Glutamatergic neuron (in vitro differentiated cells): Measurements from ENCODE around the gene LRRK1. TPM values are rescaled to one million over a fixed set of nuclear protein-coding genes. Genes with fewer than 3 reads are reported as not detected.

Experiments
- DNase-seq: peaks from one replicate; pipeline ENCODE4 v3.0.0; 2022
- H3K27ac Mint-ChIP-seq: one replicate; pipeline ENCODE4 v1.8.0; 2020; ENCODE audit warnings: mild to moderate bottlenecking, mixed read lengths, inconsistent platforms; ENCODE audit not compliant: unreplicated experiment
- H3K27me3 Mint-ChIP-seq: one replicate; pipeline ENCODE4 v1.8.0; 2020; ENCODE audit warnings: mild to moderate bottlenecking, moderate library complexity, mixed read lengths, inconsistent platforms; ENCODE audit not compliant: unreplicated experiment
- H3K36me3 Mint-ChIP-seq: one replicate; pipeline ENCODE4 v1.8.0; 2020; ENCODE audit warnings: mild to moderate bottlenecking, mixed read lengths, inconsistent platforms; ENCODE audit not compliant: unreplicated experiment
- H3K4me1 Mint-ChIP-seq: one replicate; pipeline ENCODE4 v1.8.0; 2020; ENCODE audit warnings: mild to moderate bottlenecking, low read depth, mixed read lengths, inconsistent platforms; ENCODE audit not compliant: unreplicated experiment
- H3K4me3 Mint-ChIP-seq: one replicate; pipeline ENCODE4 v1.8.0; 2020; ENCODE audit warnings: mild to moderate bottlenecking, mixed read lengths, inconsistent platforms; ENCODE audit not compliant: unreplicated experiment
- H3K9me3 Mint-ChIP-seq: one replicate; pipeline ENCODE4 v1.8.0; 2020; ENCODE audit warnings: mild to moderate bottlenecking, moderate library complexity, mixed read lengths, inconsistent platforms; ENCODE audit not compliant: unreplicated experiment
- CTCF ChIP-seq: fragments of 200-600 bp; sonication (generic); IDR thresholded peaks from one replicate; pipeline ENCODE4 v1.5.0; 2021; ENCODE audit not compliant: partially characterized antibody, unreplicated experiment
- total RNA-seq: library from RNA; stranded (reverse); fragmentation: NEBNext Ultra II Directional; extraction: Animal tissue kit (Norgen Biotek cat#: 25700); gene quantifications from one replicate; pipeline ENCODE4 v1.2.1, GENCODE V29; 2021; ENCODE audit not compliant: unreplicated experiment

Gene LRRK1
- total RNA-seq, 1 donor from 2014 or later, result 1.5 TPM

DNA sequence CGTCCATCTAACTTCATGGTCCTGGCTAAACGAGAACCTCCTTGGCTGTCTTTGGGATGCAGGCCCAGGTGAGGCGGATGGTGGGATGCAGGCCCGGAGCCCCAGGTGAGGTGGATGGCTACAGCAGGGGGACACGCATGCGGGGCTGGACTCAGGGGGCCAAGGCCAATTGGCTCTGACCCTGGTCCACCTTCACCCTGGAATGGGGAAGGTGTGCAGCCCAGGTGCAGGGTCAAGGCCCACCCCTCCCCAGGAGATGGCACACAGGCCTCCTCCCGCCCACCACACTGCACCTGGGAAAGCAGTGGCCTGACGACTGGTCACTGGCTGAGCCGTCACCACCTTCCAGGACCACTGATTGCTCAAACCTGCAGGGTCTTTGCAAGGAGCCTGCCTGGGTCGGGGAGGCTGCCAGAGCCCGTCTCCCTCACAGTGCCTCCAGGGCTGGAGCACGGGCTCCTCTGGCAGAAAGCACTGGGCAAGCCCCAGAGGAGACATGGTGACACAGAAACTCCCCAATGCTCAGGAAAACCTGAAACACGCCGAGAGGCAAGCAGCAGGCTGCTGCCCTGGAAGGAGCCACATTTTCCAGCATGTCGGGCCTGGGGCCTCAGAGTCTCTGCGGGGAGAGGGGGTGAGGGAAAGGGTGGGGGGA lies 159.6 kb downstream of the LRRK1 start:
- Mint-ChIP-seq H3K27me3 (peaks cover 11% of the 10 kb centered on the region), H3K4me1 (peaks cover 9% of the 10 kb centered on the region), H3K36me3 (no peaks in the 10 kb centered on the region), H3K27ac (no peak overlapping the region), H3K9me3 (no peaks in the 10 kb centered on the region), H3K4me3 (no peak overlapping the region)
- DNase-seq, result no peak
- TF ChIP-seq CTCF, result no peak

DNA sequence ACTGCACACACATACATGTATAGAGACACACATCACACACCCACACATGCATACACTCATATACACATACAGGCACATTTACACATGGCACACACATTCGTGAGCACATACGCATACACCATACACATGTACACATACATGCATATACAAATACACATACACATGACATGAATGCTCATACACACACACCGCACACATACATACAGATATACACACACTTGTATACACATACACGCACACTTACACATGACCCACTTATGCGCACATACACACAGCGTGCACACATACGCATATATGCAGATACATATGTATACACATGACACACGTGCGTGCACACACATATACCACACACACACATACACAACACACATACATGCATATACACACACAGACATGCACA lies 162.7 kb downstream of the LRRK1 start:
- no peak for DNase-seq
- H3K4me3 Mint-ChIP-seq, result no peak overlapping the region

GRCh38 chr15:101083336-101084045 lies 164.3 kb downstream of the LRRK1 start:
- TF ChIP-seq CTCF, result no peak
- Mint-ChIP-seq H3K9me3 (no peaks in the 10 kb centered on the region), H3K36me3 (no peaks in the 10 kb centered on the region), H3K27ac (no peak overlapping the region), H3K27me3 (peaks cover 8% of the 10 kb centered on the region), H3K4me3 (no peak overlapping the region), H3K4me1 (no peaks in the 10 kb centered on the region)
- DNase-seq, result no peak

More for the DNA sequence above, 162.7 kb downstream of the LRRK1 start:
- peaks cover 3% of the 10 kb centered on the region for H3K4me1 Mint-ChIP-seq
- TF ChIP-seq CTCF, result no peak
- H3K27ac Mint-ChIP-seq, result no peak overlapping the region
- H3K36me3 Mint-ChIP-seq, result no peaks in the 10 kb centered on the region
- H3K9me3 Mint-ChIP-seq, result no peaks in the 10 kb centered on the region
- H3K27me3 Mint-ChIP-seq, result peaks cover 7% of the 10 kb centered on the region

- Mint-ChIP-seq H3K27ac (no peak overlapping the region), H3K36me3 (no peaks in the 10 kb centered on the region), H3K27me3 (peaks cover 10% of the 10 kb centered on the region), H3K4me1 (peaks cover 2% of the 10 kb centered on the region), H3K9me3 (no peaks in the 10 kb centered on the region), H3K4me3 (no peak overlapping the region)
- TF ChIP-seq CTCF, result no peak
- no peak for DNase-seq
These were observed 165.6 kb downstream of the LRRK1 start for GRCh38 chr15:101084801-101085200.

GRCh38 chr15:101085311-101085700 lies 166.1 kb downstream of the LRRK1 start:
- H3K4me3 Mint-ChIP-seq, result no peak overlapping the region
- no peak for DNase-seq
- no peak overlapping the region for H3K27ac Mint-ChIP-seq
- peaks cover 10% of the 10 kb centered on the region for H3K27me3 Mint-ChIP-seq
- peaks cover 2% of the 10 kb centered on the region for H3K4me1 Mint-ChIP-seq
- no peaks in the 10 kb centered on the region for H3K9me3 Mint-ChIP-seq
- no peaks in the 10 kb centered on the region for H3K36me3 Mint-ChIP-seq
- TF ChIP-seq CTCF, result no peak
